NB4 (cell line): ENCODE results near the gene TMEM232.
"Not testable (repeated sequence)": the region's sequence is repeated elsewhere in the genome, so short reads cannot be mapped to it uniquely, and the experiment has no call there.

Experiments used
- DNase-seq: peaks from one replicate; pipeline ENCODE4 v3.0.0; 2010; ENCODE audit warnings: low read depth
- H3K4me3 ChIP-seq: one replicate; pipeline ENCODE4 v1.5.1; 2011; ENCODE audit warnings: mild to moderate bottlenecking, low read depth, low read length, moderate library complexity
- CTCF ChIP-seq: IDR thresholded peaks from one replicate; pipeline ENCODE4 v1.5.1; 2012; ENCODE audit warnings: low read depth, low read length
- MAX ChIP-seq: IDR thresholded peaks from 2 replicates; pipeline ENCODE4 v1.6.1; 2011; ENCODE audit warnings: low read depth, low read length
- MYC ChIP-seq: IDR thresholded peaks from 2 replicates; pipeline ENCODE4 v1.6.1; 2011; ENCODE audit warnings: low read depth, low read length
- POLR2A ChIP-seq: IDR thresholded peaks from 2 replicates; pipeline ENCODE4 v1.6.1; 2011; ENCODE audit warnings: mild to moderate bottlenecking; ENCODE audit not compliant: insufficient read length; ENCODE audit errors: extremely low read depth

Gene TMEM232

GRCh38 chr5:110702704-110703103, 23.8 kb downstream of the TMEM232 start:
- H3K4me3 ChIP-seq: no peak overlapping the region
- TF ChIP-seq MYC (no peak), POLR2A (no peak), MAX (no peak), CTCF (no peak)
- DNase-seq: no peak

GRCh38 chr5:110702300-110702699, 24.2 kb downstream of the TMEM232 start:
- DNase-seq: no peak
- no peak overlapping the region for H3K4me3 ChIP-seq
- TF ChIP-seq POLR2A: no peak
- TF ChIP-seq MYC: no peak
- TF ChIP-seq MAX: no peak
- TF ChIP-seq CTCF: no peak

GRCh38 chr5:110692669-110693068, 33.8 kb downstream of the TMEM232 start:
- DNase-seq, H3K4me3 ChIP-seq: not testable (repeated sequence)

- DNase-seq, H3K4me3 ChIP-seq: not testable (repeated sequence)
Observed at GRCh38 chr5:110690587-110690986, 35.9 kb downstream of the TMEM232 start.

- H3K4me3 ChIP-seq: no peak overlapping the region
- no peak for TF ChIP-seq MAX
- TF ChIP-seq CTCF: no peak
- TF ChIP-seq POLR2A: no peak
- TF ChIP-seq MYC: no peak
- no peak for DNase-seq
Observed at GRCh38 chr5:110687485-110687884, 39.0 kb downstream of the TMEM232 start.

- H3K4me3 ChIP-seq: no peak overlapping the region
- DNase-seq: no peak
- TF ChIP-seq POLR2A: no peak
- TF ChIP-seq MYC: no peak
- TF ChIP-seq CTCF: no peak
- no peak for TF ChIP-seq MAX
Observed at GRCh38 chr5:110686270-110686669, 40.2 kb downstream of the TMEM232 start.

GRCh38 chr5:110681953-110682352, 44.5 kb downstream of the TMEM232 start:
- no peak overlapping the region for H3K4me3 ChIP-seq
- no peak for DNase-seq
- TF ChIP-seq CTCF (no peak), MAX (no peak), POLR2A (no peak), MYC (no peak)
